ENCODE data around the gene NDUFAF2.

NDUFAF2 gene

GRCh38 chr5:61047346-61047745 is 102.3 kb downstream of the NDUFAF2 start:
- Histone ChIP-seq H3K4me1 (ENCODE audit: insufficient read depth, low read length) (no peaks in the 10 kb centered on the region), H3K4me3 (ENCODE audit: low read depth in 1 of 2, low read length in 2 of 2) (no peak overlapping the region), H3K9ac (ENCODE audit: low read depth, low read length) (no peak overlapping the region), H4K20me1 (ENCODE audit: insufficient read depth, low read length) (no peaks in the 10 kb centered on the region), H3K27ac (ENCODE audit: low read length) (no peak overlapping the region), H3K36me3 (ENCODE audit: insufficient read depth, low read length) (no peaks in the 10 kb centered on the region), H3K4me2 (ENCODE audit: insufficient read depth, low read length) (no peak overlapping the region), H3K79me2 (ENCODE audit: insufficient read depth, low read length) (no peaks in the 10 kb centered on the region), H2AFZ (ENCODE audit: low read depth, low read length) (no peak overlapping the region), H3K27me3 (ENCODE audit: insufficient read depth, low read length, poor library complexity) (no peaks in the 10 kb centered on the region), H3K9me3 (ENCODE audit: insufficient read depth, low read length, severe bottlenecking) (peaks cover 5% of the 10 kb centered on the region)
- DNase-seq (no peak), ATAC-seq (ENCODE audit: insufficient read depth, low read depth) (no peak)
- no peak for TF ChIP-seq EZH2 (IDR thresholded peaks at IDR 0.05; ENCODE audit: borderline replicate concordance, low read depth, low read length, severe bottlenecking)
- no peak for TF ChIP-seq CTCF (IDR thresholded peaks at IDR 0.05; ENCODE audit: borderline replicate concordance, extremely low read depth, low read length, poor library complexity, severe bottlenecking)

- no peaks in the 10 kb centered on the region for H3K36me3 ChIP-seq (ENCODE audit: insufficient read depth, low read length)
- peaks cover 5% of the 10 kb centered on the region for H3K9me3 ChIP-seq (ENCODE audit: insufficient read depth, low read length, severe bottlenecking)
- no peaks in the 10 kb centered on the region for H3K4me1 ChIP-seq (ENCODE audit: insufficient read depth, low read length)
- H2AFZ ChIP-seq (ENCODE audit: low read depth, low read length): no peak overlapping the region
- H3K27ac ChIP-seq (ENCODE audit: low read length): no peak overlapping the region
- DNase-seq (no peak), ATAC-seq (ENCODE audit: insufficient read depth, low read depth) (no peak)
- no peaks in the 10 kb centered on the region for H4K20me1 ChIP-seq (ENCODE audit: insufficient read depth, low read length)
- TF ChIP-seq EZH2 (IDR thresholded peaks at IDR 0.05; ENCODE audit: borderline replicate concordance, low read depth, low read length, severe bottlenecking) (no peak), CTCF (IDR thresholded peaks at IDR 0.05; ENCODE audit: borderline replicate concordance, extremely low read depth, low read length, poor library complexity, severe bottlenecking) (no peak)
- no peak overlapping the region for H3K4me2 ChIP-seq (ENCODE audit: insufficient read depth, low read length)
- H3K79me2 ChIP-seq (ENCODE audit: insufficient read depth, low read length): no peaks in the 10 kb centered on the region
- no peaks in the 10 kb centered on the region for H3K27me3 ChIP-seq (ENCODE audit: insufficient read depth, low read length, poor library complexity)
- no peak overlapping the region for H3K4me3 ChIP-seq (ENCODE audit: low read depth in 1 of 2, low read length in 2 of 2)
- no peak overlapping the region for H3K9ac ChIP-seq (ENCODE audit: low read depth, low read length)
Observed at GRCh38 chr5:61048534-61048933, 103.5 kb downstream of the NDUFAF2 start.

- Histone ChIP-seq H3K9me3 (ENCODE audit: insufficient read depth, low read length, severe bottlenecking) (no peaks in the 10 kb centered on the region), H3K4me1 (ENCODE audit: insufficient read depth, low read length) (no peaks in the 10 kb centered on the region), H3K4me2 (ENCODE audit: insufficient read depth, low read length) (no peak overlapping the region), H3K4me3 (ENCODE audit: low read depth in 1 of 2, low read length in 2 of 2) (no peak overlapping the region), H3K27me3 (ENCODE audit: insufficient read depth, low read length, poor library complexity) (no peaks in the 10 kb centered on the region), H3K27ac (ENCODE audit: low read length) (no peak overlapping the region), H3K79me2 (ENCODE audit: insufficient read depth, low read length) (no peaks in the 10 kb centered on the region), H3K36me3 (ENCODE audit: insufficient read depth, low read length) (no peaks in the 10 kb centered on the region), H4K20me1 (ENCODE audit: insufficient read depth, low read length) (no peaks in the 10 kb centered on the region), H3K9ac (ENCODE audit: low read depth, low read length) (no peak overlapping the region), H2AFZ (ENCODE audit: low read depth, low read length) (no peak overlapping the region)
- no peak for TF ChIP-seq EZH2 (IDR thresholded peaks at IDR 0.05; ENCODE audit: borderline replicate concordance, low read depth, low read length, severe bottlenecking)
- TF ChIP-seq CTCF (IDR thresholded peaks at IDR 0.05; ENCODE audit: borderline replicate concordance, extremely low read depth, low read length, poor library complexity, severe bottlenecking): no peak
- DNase-seq: no peak
- no peak for ATAC-seq (ENCODE audit: insufficient read depth, low read depth)
Observed at GRCh38 chr5:61050292-61050691, 105.3 kb downstream of the NDUFAF2 start.

- Histone ChIP-seq H3K27me3 (ENCODE audit: insufficient read depth, low read length, poor library complexity) (no peaks in the 10 kb centered on the region), H3K4me1 (ENCODE audit: insufficient read depth, low read length) (no peaks in the 10 kb centered on the region), H3K36me3 (ENCODE audit: insufficient read depth, low read length) (no peaks in the 10 kb centered on the region), H2AFZ (ENCODE audit: low read depth, low read length) (no peak overlapping the region), H3K9me3 (ENCODE audit: insufficient read depth, low read length, severe bottlenecking) (no peaks in the 10 kb centered on the region), H3K79me2 (ENCODE audit: insufficient read depth, low read length) (no peaks in the 10 kb centered on the region), H3K9ac (ENCODE audit: low read depth, low read length) (no peak overlapping the region), H3K4me2 (ENCODE audit: insufficient read depth, low read length) (no peak overlapping the region), H3K27ac (ENCODE audit: low read length) (no peak overlapping the region), H4K20me1 (ENCODE audit: insufficient read depth, low read length) (no peaks in the 10 kb centered on the region), H3K4me3 (ENCODE audit: low read depth in 1 of 2, low read length in 2 of 2) (no peak overlapping the region)
- ATAC-seq (ENCODE audit: insufficient read depth, low read depth) (no peak), DNase-seq (no peak)
- no peak for TF ChIP-seq EZH2 (IDR thresholded peaks at IDR 0.05; ENCODE audit: borderline replicate concordance, low read depth, low read length, severe bottlenecking)
- TF ChIP-seq CTCF (IDR thresholded peaks at IDR 0.05; ENCODE audit: borderline replicate concordance, extremely low read depth, low read length, poor library complexity, severe bottlenecking): no peak
Observed at GRCh38 chr5:61051267-61051666, 106.3 kb downstream of the NDUFAF2 start.
